PC-9 (cell line): ENCODE results near the gene COL4A2.

ENCODE experiments used
- CTCF ChIP-seq: fragments of 200-600 bp; sonication (generic); conservative IDR thresholded peaks from 2 replicates; pipeline ENCODE4 v1.6.1; 2017; ENCODE audit warnings: mixed run types, antibody characterized with exemption, mild to moderate bottlenecking, moderate library complexity
- EZH2 ChIP-seq: fragments of 200-600 bp; sonication (generic); IDR thresholded peaks from 2 replicates; pipeline ENCODE4 v1.8.0; 2017; ENCODE audit warnings: antibody characterized with exemption, low read depth

- TF ChIP-seq CTCF (no peak), EZH2 (no peak)
Observed at GRCh38 chr13:110343241-110343865, 36.3 kb downstream of the COL4A2 start.
